Fibroblast of lung (primary cell): ENCODE measurements around the gene ZNF394. TPM values are rescaled to one million over a fixed set of nuclear protein-coding genes. Genes with fewer than 3 reads are reported as not detected.

Experiments
- DNase-seq, 2 donors: peaks; one replicate each; pipeline versions ENCODE4 v3.0.0 to v3.0.0-alpha.2; 2010; ENCODE audit warnings: low read depth in 2 of 2
- H2AFZ ChIP-seq: 2 replicates; pipeline ENCODE4 v1.5.1; 2012; ENCODE audit warnings: low read length, control low read depth, inconsistent platforms
- H3K27ac ChIP-seq: 2 replicates; pipeline ENCODE4 v1.5.1; 2011; ENCODE audit warnings: low read length, control low read depth; ENCODE audit not compliant: insufficient read depth
- H3K27me3 ChIP-seq: 2 replicates; pipeline ENCODE4 v1.5.1; 2011; ENCODE audit warnings: mild to moderate bottlenecking, low read length; ENCODE audit not compliant: control insufficient read depth, insufficient read depth
- H3K36me3 ChIP-seq: 2 replicates; pipeline ENCODE4 v1.5.1; 2011; ENCODE audit warnings: low read length; ENCODE audit not compliant: control insufficient read depth, insufficient read depth
- H3K4me1 ChIP-seq: 2 replicates; pipeline ENCODE4 v1.5.1; 2011; ENCODE audit warnings: low read length; ENCODE audit not compliant: control insufficient read depth, insufficient read depth; ENCODE audit errors: extremely low read depth
- H3K4me2 ChIP-seq: 2 replicates; pipeline ENCODE4 v1.5.1; 2011; ENCODE audit warnings: low read length, control low read depth; ENCODE audit not compliant: insufficient read depth; ENCODE audit errors: extremely low read depth
- H3K4me3 ChIP-seq, 4 experiments: fragments of 200-600 bp in 1 of 4; sonication (generic) in 1 of 4; replicated peaks in 1 of 4; 2 replicates each; pipeline ENCODE4 v1.5.1; 2011 to 2016; ENCODE audit warnings: low read length in 4 of 4, low read depth in 3 of 4, mild to moderate bottlenecking in 3 of 4, control low read depth in 2 of 4, inconsistent platforms in 1 of 4, mixed read lengths in 1 of 4; ENCODE audit not compliant: insufficient read depth in 1 of 4; ENCODE audit errors: control extremely low read depth in 1 of 4
- H3K79me2 ChIP-seq: 2 replicates; pipeline ENCODE4 v1.5.1; 2012; ENCODE audit warnings: mild to moderate bottlenecking, low read length, inconsistent platforms; ENCODE audit not compliant: control insufficient read depth, insufficient read depth
- H3K9ac ChIP-seq: 2 replicates; pipeline ENCODE4 v1.5.1; 2011; ENCODE audit warnings: mild to moderate bottlenecking, low read length, control low read depth; ENCODE audit not compliant: insufficient read depth
- H3K9me3 ChIP-seq: 2 replicates; pipeline ENCODE4 v1.5.1; 2012; ENCODE audit warnings: low read depth, low read length; ENCODE audit not compliant: control insufficient read depth, insufficient read depth
- H4K20me1 ChIP-seq: 2 replicates; pipeline ENCODE4 v1.5.1; 2011; ENCODE audit warnings: low read length; ENCODE audit not compliant: control insufficient read depth, insufficient read depth; ENCODE audit errors: extremely low read depth
- EZH2 ChIP-seq: IDR thresholded peaks from 2 replicates; pipeline ENCODE4 v1.5.1; 2012; ENCODE audit warnings: low read length, control low read depth, mild to moderate bottlenecking; ENCODE audit errors: missing control alignments
- polyA plus RNA-seq, 2 donors: library from polyadenylated mRNA; depleted of rRNA in 1 of 2; stranded (reverse) in 1 of 2; unstranded in 1 of 2; fragments of >200 nt; gene quantifications; 2 replicates each; pipeline ENCODE4 v1.2.1, GENCODE V29; 2011 to 2012; ENCODE audit warnings: missing spikeins in 1 of 2
- total RNA-seq: library from RNA; depleted of rRNA; stranded (reverse); fragments of >200 nt; gene quantifications from 2 replicates; pipeline ENCODE4 v1.2.1, GENCODE V29; 2014
- TF ChIP-seq, protein P1 (sequence below), 2 donors: IDR thresholded peaks in 1 of 2; conservative IDR thresholded peaks in 1 of 2; 1 replicate in 1 of 2; 2 replicates in 1 of 2; pipeline ENCODE4 v1.5.1; 2011 to 2012; ENCODE audit warnings: low read length in 2 of 2, control low read depth in 1 of 2, inconsistent platforms in 1 of 2, low read depth in 1 of 2, mild to moderate bottlenecking in 1 of 2

ZNF394 gene
- total and polyA plus RNA-seq, 2 donors (not counting 1 experiment from before 2014, with no cell fraction given): 9.5 to 20.1 TPM

DNA sequence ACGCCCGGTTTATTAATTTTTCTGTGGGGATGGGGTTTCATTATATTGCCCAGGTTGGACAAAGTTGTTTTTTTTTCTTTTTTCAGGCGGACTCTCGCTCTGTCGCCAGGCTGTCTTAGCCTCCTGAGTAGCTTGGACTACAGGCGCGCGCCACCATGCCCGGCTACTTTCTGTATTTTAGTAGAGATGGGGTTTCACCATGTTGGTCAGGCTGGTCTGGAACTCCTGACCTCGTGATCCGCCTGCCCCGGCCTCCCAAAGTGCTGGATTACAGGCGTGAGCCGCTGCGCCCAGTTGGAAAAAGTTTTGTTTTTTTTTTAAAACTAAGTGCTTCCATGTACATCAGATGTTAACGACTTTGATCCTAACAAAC is 542 bp upstream of the ZNF394 start:
- H3K9me3 ChIP-seq: no peaks in the 10 kb centered on the region
- H3K79me2 ChIP-seq: peaks cover 49% of the 10 kb centered on the region
- peak overlapping the region; percentile 95 for H3K9ac ChIP-seq
- peak overlapping the region; percentile 93 to 99 (median 99) for H3K4me3 ChIP-seq
- DNase-seq: no peak
- peak overlapping the region; percentile 42 for H3K4me2 ChIP-seq
- no peaks in the 10 kb centered on the region for H4K20me1 ChIP-seq
- peaks cover 9% of the 10 kb centered on the region for H3K36me3 ChIP-seq
- H2AFZ ChIP-seq: peak overlapping the region; percentile 79
- peak overlapping the region; percentile 98 for H3K27ac ChIP-seq
- H3K27me3 ChIP-seq: no peaks in the 10 kb centered on the region
- peaks cover 3% of the 10 kb centered on the region for H3K4me1 ChIP-seq
- TF ChIP-seq, protein P1, sequence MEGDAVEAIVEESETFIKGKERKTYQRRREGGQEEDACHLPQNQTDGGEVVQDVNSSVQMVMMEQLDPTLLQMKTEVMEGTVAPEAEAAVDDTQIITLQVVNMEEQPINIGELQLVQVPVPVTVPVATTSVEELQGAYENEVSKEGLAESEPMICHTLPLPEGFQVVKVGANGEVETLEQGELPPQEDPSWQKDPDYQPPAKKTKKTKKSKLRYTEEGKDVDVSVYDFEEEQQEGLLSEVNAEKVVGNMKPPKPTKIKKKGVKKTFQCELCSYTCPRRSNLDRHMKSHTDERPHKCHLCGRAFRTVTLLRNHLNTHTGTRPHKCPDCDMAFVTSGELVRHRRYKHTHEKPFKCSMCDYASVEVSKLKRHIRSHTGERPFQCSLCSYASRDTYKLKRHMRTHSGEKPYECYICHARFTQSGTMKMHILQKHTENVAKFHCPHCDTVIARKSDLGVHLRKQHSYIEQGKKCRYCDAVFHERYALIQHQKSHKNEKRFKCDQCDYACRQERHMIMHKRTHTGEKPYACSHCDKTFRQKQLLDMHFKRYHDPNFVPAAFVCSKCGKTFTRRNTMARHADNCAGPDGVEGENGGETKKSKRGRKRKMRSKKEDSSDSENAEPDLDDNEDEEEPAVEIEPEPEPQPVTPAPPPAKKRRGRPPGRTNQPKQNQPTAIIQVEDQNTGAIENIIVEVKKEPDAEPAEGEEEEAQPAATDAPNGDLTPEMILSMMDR (conservative IDR thresholded peaks at IDR 0.05 in 1 of 2, IDR thresholded peaks at IDR 0.05 in 1 of 2; ENCODE audit: low read depth in 1 of 2, low read length in 2 of 2): no peak
- TF ChIP-seq EZH2: no peak

DNA sequence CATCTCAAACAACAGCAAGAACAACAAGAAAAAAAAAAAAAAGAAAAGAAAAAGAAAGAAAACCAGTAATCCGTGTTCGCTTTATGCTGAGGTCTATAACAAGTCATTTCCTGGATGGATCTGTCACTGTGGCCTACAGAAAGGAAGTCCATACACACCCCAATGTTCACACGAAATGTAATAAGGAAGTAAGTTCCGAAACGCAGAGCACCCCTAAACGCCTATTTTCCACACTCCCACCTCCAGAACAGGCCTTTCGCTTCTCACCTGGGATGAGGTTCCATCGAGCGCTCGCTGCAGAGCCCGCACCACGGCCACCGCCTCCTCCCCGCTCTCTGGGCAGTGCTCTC is 735 bp downstream of the ZNF394 start:
- Histone ChIP-seq H3K9me3 (no peaks in the 10 kb centered on the region), H3K36me3 (peaks cover 9% of the 10 kb centered on the region), H4K20me1 (no peaks in the 10 kb centered on the region), H3K27ac (peak overlapping the region; percentile 98), H3K79me2 (peaks cover 45% of the 10 kb centered on the region), H3K27me3 (no peaks in the 10 kb centered on the region), H3K4me3 (peak overlapping the region; percentile 93 to 99 (median 99)), H3K4me1 (peaks cover 3% of the 10 kb centered on the region), H3K9ac (peak overlapping the region; percentile 95), H3K4me2 (peak overlapping the region; percentile 42), H2AFZ (no peak overlapping the region)
- DNase-seq: no peak
- TF ChIP-seq EZH2: no peak
- TF ChIP-seq, protein P1 (conservative IDR thresholded peaks at IDR 0.05 in 1 of 2, IDR thresholded peaks at IDR 0.05 in 1 of 2; ENCODE audit: low read depth in 1 of 2, low read length in 2 of 2): no peak

DNA sequence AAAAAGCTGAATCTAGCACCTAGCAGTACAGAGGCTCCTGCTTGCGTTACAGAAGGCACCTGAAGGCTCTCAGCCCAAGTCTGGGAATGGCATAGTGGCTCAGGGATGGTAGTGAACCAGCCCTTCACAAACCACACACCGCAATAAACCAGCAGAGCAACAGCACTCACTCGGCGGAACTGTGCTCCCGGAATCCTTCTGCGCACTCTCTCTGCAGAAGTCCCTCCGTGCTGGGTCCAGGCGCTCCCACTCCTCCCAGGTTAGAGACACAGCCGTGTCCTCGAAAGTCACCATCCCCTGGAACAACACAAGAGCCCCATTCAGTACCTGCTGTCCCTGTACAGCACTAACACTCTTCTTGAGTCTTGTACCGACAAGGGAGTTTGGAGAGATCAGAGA is 1.5 kb downstream of the ZNF394 start:
- Histone ChIP-seq H3K9ac (peak overlapping the region; percentile 32), H3K4me3 (peak overlapping the region; percentile 89 to 99 (median 96)), H3K9me3 (peaks cover 4% of the 10 kb centered on the region), H2AFZ (no peak overlapping the region), H3K79me2 (peaks cover 45% of the 10 kb centered on the region), H3K4me1 (peaks cover 3% of the 10 kb centered on the region), H3K27me3 (no peaks in the 10 kb centered on the region), H3K27ac (no peak overlapping the region), H4K20me1 (no peaks in the 10 kb centered on the region), H3K4me2 (peak overlapping the region; percentile 95), H3K36me3 (peaks cover 15% of the 10 kb centered on the region)
- DNase-seq: no peak
- TF ChIP-seq EZH2: no peak
